GM12873 (cell line): ENCODE measurements around the gene CASZ1.

ENCODE experiments used
- CTCF ChIP-seq: IDR thresholded peaks from 2 replicates; pipeline ENCODE4 v1.5.1; 2012; ENCODE audit warnings: low read depth, mild to moderate bottlenecking, moderate library complexity, low read length, control low read depth; ENCODE audit not compliant: insufficient read depth; ENCODE audit errors: missing control alignments

Gene CASZ1

DNA sequence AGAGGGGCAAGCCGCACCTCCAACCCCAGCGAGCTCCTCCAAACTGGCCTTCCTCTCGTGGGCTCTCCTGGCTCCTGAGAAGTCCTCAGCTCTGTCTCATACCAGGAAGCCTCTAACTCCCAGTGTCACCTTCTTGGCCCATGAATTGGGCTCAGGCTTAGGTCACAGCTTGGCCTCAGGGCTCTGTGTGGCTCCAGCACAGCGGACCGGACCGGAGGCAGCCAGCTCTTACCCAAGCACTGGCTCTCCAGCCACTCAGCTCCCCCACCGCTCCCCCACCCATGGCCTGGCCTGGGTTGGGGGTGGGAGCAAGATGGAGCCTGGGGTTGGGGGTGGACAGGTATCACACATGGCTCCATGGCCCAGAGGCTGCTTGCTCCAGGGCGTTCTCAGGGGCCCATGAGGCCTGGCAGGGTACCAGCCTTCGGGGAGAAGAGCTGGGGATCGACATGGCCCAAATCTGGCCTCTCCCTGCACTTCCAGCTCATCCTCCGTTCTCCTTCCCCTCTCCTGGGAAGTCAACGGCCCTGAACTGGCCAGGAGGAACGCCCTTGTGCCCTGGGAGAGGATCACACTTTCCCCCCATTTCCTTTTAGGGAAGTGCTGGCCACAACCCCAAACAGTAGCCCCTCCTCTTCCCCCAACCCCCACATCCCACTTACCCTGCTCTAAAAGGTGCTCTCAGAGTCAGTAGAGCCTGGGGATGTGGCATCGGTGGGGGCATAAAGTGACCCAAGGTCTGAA is 97.5 kb downstream of the CASZ1 start:
- no peak for TF ChIP-seq CTCF

GRCh38 chr1:10697621-10698160 is 98.8 kb downstream of the CASZ1 start:
- TF ChIP-seq CTCF, result no peak

DNA sequence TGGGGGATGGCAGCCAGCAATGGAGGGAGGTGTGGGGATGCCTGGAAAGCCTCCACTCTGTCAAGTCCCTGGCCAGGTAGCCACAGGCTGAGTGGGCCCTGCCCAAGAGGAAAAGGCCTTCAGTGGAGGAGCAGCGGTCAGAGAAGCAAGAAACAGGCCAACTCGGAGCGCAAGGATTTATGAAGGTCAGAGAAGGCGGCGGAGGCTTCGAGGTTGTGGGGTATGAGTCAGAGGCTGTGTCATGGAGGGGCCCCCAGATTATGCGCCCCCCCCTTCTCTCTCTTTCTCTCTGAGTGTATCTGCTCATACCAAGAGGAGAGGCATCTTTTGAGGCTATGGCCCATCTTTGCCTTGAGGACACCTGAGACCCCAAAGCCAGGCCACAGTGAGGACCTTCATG is 99.5 kb downstream of the CASZ1 start:
- no peak for TF ChIP-seq CTCF

- no peak for TF ChIP-seq CTCF
These were observed 101.5 kb downstream of the CASZ1 start for GRCh38 chr1:10694633-10695627.

- no peak for TF ChIP-seq CTCF
These were observed 102.2 kb downstream of the CASZ1 start for GRCh38 chr1:10694274-10694632.

GRCh38 chr1:10693497-10694273 is 102.8 kb downstream of the CASZ1 start:
- TF ChIP-seq CTCF, result no peak
